Osteoblast (primary cell): ENCODE data around the gene CBLB. TPM values are rescaled to one million over a fixed set of nuclear protein-coding genes. Genes with fewer than 3 reads are reported as not detected.
A peak's percentile ranks its signal among the peaks of the same experiment; 100 is the strongest.

Experiments used
- DNase-seq: peaks from one replicate; pipeline ENCODE4 v3.0.0; 2011; ENCODE audit warnings: low spot score, mixed read lengths; ENCODE audit not compliant: insufficient read length; ENCODE audit errors: missing footprints
- H2AFZ ChIP-seq: 2 replicates; pipeline ENCODE4 v1.6.0; 2011; ENCODE audit warnings: mild to moderate bottlenecking, low read length
- H3K27ac ChIP-seq: 2 replicates; pipeline ENCODE4 v1.5.1; 2011; ENCODE audit warnings: mild to moderate bottlenecking, low read depth, low read length, moderate library complexity
- H3K27me3 ChIP-seq: 2 replicates; pipeline ENCODE4 v1.6.0; 2012; ENCODE audit warnings: mild to moderate bottlenecking, control low read depth, inconsistent platforms, low read length, moderate library complexity; ENCODE audit not compliant: insufficient read depth
- H3K36me3 ChIP-seq: 2 replicates; pipeline ENCODE4 v1.5.1; 2011; ENCODE audit warnings: mild to moderate bottlenecking, low read length, control low read depth, moderate library complexity; ENCODE audit not compliant: insufficient read depth
- H3K4me1 ChIP-seq: 2 replicates; pipeline ENCODE4 v1.5.1; 2011; ENCODE audit warnings: mild to moderate bottlenecking, low read length, control low read depth, moderate library complexity; ENCODE audit not compliant: insufficient read depth
- H3K4me2 ChIP-seq: 2 replicates; pipeline ENCODE4 v1.6.0; 2011; ENCODE audit warnings: mild to moderate bottlenecking, low read length; ENCODE audit not compliant: insufficient read depth
- H3K4me3 ChIP-seq: fragments of 200-600 bp; sonication (generic); 3 replicates; pipeline ENCODE4 v1.5.1; 2012; ENCODE audit warnings: mild to moderate bottlenecking, low read length, inconsistent platforms; ENCODE audit not compliant: insufficient read depth
- H3K79me2 ChIP-seq: 2 replicates; pipeline ENCODE4 v1.6.0; 2012; ENCODE audit warnings: mild to moderate bottlenecking, low read length, control low read depth, inconsistent platforms; ENCODE audit not compliant: insufficient read depth
- H3K9me3 ChIP-seq: 2 replicates; pipeline ENCODE4 v1.5.1; 2011; ENCODE audit warnings: low read depth, low read length, control low read depth
- H4K20me1 ChIP-seq: 2 replicates; pipeline ENCODE4 v1.6.0; 2012; ENCODE audit warnings: mild to moderate bottlenecking, low read length, control low read depth; ENCODE audit not compliant: insufficient read depth
- total RNA-seq: library from RNA; depleted of rRNA; stranded (reverse); fragments of >200 nt; gene quantifications from 2 replicates; pipeline ENCODE4 v1.2.3, GENCODE V29; 2012
- TF ChIP-seq, protein P1 (sequence below): IDR thresholded peaks from 2 replicates; pipeline ENCODE4 v1.5.1; 2011; ENCODE audit warnings: mild to moderate bottlenecking, low read depth, low read length, moderate library complexity; ENCODE audit errors: extremely low read depth

Gene CBLB
- total RNA-seq, 1 donor, result 128 TPM

DNA sequence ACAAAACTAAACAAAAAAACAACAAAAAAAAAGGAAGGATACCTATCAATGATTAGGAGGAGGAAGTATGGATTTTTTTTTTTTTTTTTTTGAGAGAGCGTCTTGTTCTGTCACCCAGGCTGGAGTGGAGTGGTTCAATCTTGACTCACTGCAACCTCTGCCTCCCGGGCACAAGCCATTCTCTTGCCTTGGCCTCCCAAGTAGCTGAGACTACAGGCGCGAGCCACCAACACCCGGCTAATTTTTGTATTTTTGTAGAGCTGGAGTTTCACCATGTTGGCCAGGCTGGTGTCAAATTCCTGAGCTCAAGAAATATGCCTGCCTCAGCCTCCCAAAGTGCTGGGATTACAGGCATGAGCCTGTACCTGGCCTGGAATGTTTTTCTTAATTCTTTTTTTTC is 195.8 kb downstream of the CBLB start:
- TF ChIP-seq, protein P1, sequence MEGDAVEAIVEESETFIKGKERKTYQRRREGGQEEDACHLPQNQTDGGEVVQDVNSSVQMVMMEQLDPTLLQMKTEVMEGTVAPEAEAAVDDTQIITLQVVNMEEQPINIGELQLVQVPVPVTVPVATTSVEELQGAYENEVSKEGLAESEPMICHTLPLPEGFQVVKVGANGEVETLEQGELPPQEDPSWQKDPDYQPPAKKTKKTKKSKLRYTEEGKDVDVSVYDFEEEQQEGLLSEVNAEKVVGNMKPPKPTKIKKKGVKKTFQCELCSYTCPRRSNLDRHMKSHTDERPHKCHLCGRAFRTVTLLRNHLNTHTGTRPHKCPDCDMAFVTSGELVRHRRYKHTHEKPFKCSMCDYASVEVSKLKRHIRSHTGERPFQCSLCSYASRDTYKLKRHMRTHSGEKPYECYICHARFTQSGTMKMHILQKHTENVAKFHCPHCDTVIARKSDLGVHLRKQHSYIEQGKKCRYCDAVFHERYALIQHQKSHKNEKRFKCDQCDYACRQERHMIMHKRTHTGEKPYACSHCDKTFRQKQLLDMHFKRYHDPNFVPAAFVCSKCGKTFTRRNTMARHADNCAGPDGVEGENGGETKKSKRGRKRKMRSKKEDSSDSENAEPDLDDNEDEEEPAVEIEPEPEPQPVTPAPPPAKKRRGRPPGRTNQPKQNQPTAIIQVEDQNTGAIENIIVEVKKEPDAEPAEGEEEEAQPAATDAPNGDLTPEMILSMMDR, result no peak
- Histone ChIP-seq H4K20me1 (no peaks in the 10 kb centered on the region), H3K4me1 (peaks cover 4% of the 10 kb centered on the region), H3K79me2 (peaks cover 18% of the 10 kb centered on the region), H3K36me3 (peaks cover 95% of the 10 kb centered on the region), H3K4me2 (no peak overlapping the region), H3K4me3 (no peak overlapping the region), H3K27ac (no peak overlapping the region), H2AFZ (no peak overlapping the region), H3K9me3 (no peaks in the 10 kb centered on the region), H3K27me3 (no peaks in the 10 kb centered on the region)
- DNase-seq, result no peak

DNA sequence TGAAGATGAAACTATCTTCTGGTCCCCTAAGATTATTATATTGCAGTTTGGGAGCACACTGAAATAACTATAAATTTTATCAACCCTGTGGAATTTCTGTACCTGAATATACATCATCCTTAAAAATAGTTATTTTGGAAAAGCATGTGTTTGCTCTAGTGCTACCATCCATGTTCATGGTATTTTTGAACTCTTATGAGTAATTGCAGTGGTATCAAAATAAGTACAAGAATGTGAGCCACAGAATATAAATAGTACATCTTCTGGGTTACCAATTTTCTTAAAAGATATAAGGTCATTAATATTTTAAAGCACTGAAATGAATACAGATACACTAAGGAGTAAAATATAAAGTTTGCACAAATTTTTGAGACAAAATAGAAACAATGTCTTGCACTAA is 206.5 kb downstream of the CBLB start:
- no peak overlapping the region for H2AFZ ChIP-seq
- no peak overlapping the region for H3K4me3 ChIP-seq
- TF ChIP-seq, protein P1, result no peak
- peaks cover 69% of the 10 kb centered on the region for H3K36me3 ChIP-seq
- H3K4me2 ChIP-seq, result no peak overlapping the region
- no peaks in the 10 kb centered on the region for H3K27me3 ChIP-seq
- H3K27ac ChIP-seq, result peak overlapping the region; percentile 12
- H3K4me1 ChIP-seq, result peaks cover 12% of the 10 kb centered on the region
- no peaks in the 10 kb centered on the region for H3K9me3 ChIP-seq
- no peak for DNase-seq
- no peaks in the 10 kb centered on the region for H4K20me1 ChIP-seq
- H3K79me2 ChIP-seq, result peaks cover 10% of the 10 kb centered on the region

DNA sequence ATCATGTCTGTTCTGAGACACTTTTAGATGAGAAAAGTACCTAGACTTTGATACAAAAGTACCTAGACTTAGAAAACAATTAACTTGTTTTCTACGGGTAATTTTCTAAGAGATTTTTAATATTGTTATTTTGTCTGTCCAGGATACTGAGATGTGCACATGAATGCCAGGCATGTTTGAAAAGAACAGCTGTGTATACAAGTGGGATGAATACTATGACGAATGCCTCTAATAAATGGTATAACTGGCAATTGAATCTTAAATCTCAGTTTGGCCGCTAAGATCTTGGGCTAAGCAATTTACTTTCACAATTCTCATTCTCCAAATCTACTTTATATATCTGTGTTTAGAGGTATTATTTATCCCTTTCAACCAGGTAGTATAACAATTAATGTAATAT is 207.4 kb downstream of the CBLB start:
- no peak overlapping the region for H3K4me3 ChIP-seq
- H3K79me2 ChIP-seq, result peaks cover 5% of the 10 kb centered on the region
- TF ChIP-seq, protein P1, result no peak
- H3K9me3 ChIP-seq, result no peaks in the 10 kb centered on the region
- H3K36me3 ChIP-seq, result peaks cover 69% of the 10 kb centered on the region
- H2AFZ ChIP-seq, result no peak overlapping the region
- peaks cover 20% of the 10 kb centered on the region for H3K4me1 ChIP-seq
- DNase-seq, result no peak
- peaks cover 3% of the 10 kb centered on the region for H4K20me1 ChIP-seq
- H3K27ac ChIP-seq, result no peak overlapping the region
- no peak overlapping the region for H3K4me2 ChIP-seq
- H3K27me3 ChIP-seq, result no peaks in the 10 kb centered on the region

DNA sequence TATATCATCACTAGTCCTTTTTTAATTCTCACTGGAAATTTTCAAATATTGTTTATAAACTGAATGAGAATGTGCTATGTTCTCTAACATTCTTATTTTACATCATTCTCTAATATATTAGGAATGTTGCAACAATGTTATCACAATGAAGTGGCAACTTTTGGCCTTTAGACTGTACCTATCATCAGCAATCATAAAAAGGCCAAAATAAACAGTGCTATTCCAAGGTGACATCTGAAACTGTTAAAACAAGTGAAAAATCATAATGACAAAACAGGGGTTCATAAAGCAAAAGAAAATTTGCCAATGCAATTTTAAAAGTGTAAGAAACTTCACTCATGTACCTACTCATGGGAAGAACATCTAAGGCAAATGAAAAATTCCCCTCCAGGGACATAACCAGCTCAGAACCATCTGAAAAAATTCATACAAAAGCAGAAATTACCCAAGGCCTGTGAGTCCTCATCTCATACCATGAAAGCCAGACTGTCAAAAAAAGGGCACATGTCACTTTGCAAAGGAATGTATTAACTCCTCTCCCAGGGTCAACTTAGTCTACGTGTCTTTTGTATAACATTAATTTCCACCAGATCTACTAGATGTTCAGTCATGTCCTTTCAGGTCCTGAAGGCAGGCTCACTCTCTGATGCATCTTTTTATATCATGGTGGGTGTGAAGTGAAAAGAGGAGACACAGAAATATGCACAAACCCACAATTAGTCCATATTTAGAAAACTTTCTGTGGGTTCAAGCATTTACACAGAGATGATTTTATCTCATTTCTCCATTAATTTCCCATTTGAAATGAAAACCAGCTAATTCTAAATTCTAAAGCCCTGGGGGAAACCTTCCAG is 211.9 kb downstream of the CBLB start:
- Histone ChIP-seq H3K36me3 (peaks cover 54% of the 10 kb centered on the region), H3K27me3 (no peaks in the 10 kb centered on the region), H2AFZ (no peak overlapping the region), H3K27ac (no peak overlapping the region), H3K9me3 (no peaks in the 10 kb centered on the region), H3K4me1 (peaks cover 9% of the 10 kb centered on the region), H3K4me3 (no peak overlapping the region), H4K20me1 (peaks cover 3% of the 10 kb centered on the region), H3K4me2 (no peak overlapping the region), H3K79me2 (no peaks in the 10 kb centered on the region)
- DNase-seq, result no peak
- TF ChIP-seq, protein P1, result no peak
